DMS53 treated with DMSO at 0.1 percent for 48 hours (cell line): ENCODE data around the gene BTN1A1.
A peak's percentile ranks its signal among the peaks of the same experiment; 100 is the strongest.
"Not testable (repeated sequence)": the region's sequence is repeated elsewhere in the genome, so short reads cannot be mapped to it uniquely, and the experiment has no call there.

ENCODE experiments used
- DNase-seq: peaks from one replicate; lab custom pipeline; 2025; ENCODE audit not compliant: unreplicated experiment; lab: John Stamatoyannopoulos, UW

Gene BTN1A1

GRCh38 chr6:26536571-26537159 is 36.6 kb downstream of the BTN1A1 start:
- peak; percentile 65 for DNase-seq

GRCh38 chr6:26537160-26537845 is 37.2 kb downstream of the BTN1A1 start:
- DNase-seq, result peak; percentile 91

GRCh38 chr6:26537846-26538571 is 37.9 kb downstream of the BTN1A1 start, which contains the start of gene HMGN4:
TSS of gene HMGN4 (plus strand) at chr6:26538366. CDS start at chr6:26545207, 6,841 bp downstream.
- peak; percentile 91 for DNase-seq

- DNase-seq, result no peak
Measured at GRCh38 chr6:26538572-26538902, 38.4 kb downstream of the BTN1A1 start.

- no peak for DNase-seq
Measured at GRCh38 chr6:26539071-26539615, 39.0 kb downstream of the BTN1A1 start.

- no peak for DNase-seq
Measured at GRCh38 chr6:26541579-26541978, 41.5 kb downstream of the BTN1A1 start.

- no peak for DNase-seq
Measured at GRCh38 chr6:26543953-26544352, 43.9 kb downstream of the BTN1A1 start.

- no peak for DNase-seq
Measured at GRCh38 chr6:26544473-26544872, 44.4 kb downstream of the BTN1A1 start.

GRCh38 chr6:26545627-26546026 is 45.5 kb downstream of the BTN1A1 start:
- DNase-seq, result no peak

GRCh38 chr6:26547363-26547762 is 47.3 kb downstream of the BTN1A1 start:
- not testable (repeated sequence) for DNase-seq

GRCh38 chr6:26550250-26550993 is 50.3 kb downstream of the BTN1A1 start:
- DNase-seq, result peak; percentile 64

- DNase-seq, result no peak
Measured at GRCh38 chr6:26552205-26552604, 52.1 kb downstream of the BTN1A1 start.

- DNase-seq, result peak; percentile 56
Measured at GRCh38 chr6:26552640-26553188, 52.6 kb downstream of the BTN1A1 start.

GRCh38 chr6:26553264-26553634 is 53.1 kb downstream of the BTN1A1 start:
- peak; percentile 63 for DNase-seq

GRCh38 chr6:26553635-26554446 is 53.7 kb downstream of the BTN1A1 start:
- DNase-seq, result peak; percentile 80

GRCh38 chr6:26554447-26554696 is 54.3 kb downstream of the BTN1A1 start:
- DNase-seq, result no peak

- peak; percentile 63 for DNase-seq
Measured at GRCh38 chr6:26554697-26555504, 54.8 kb downstream of the BTN1A1 start.

- peak; percentile 44 for DNase-seq
Measured at GRCh38 chr6:26555505-26556262, 55.6 kb downstream of the BTN1A1 start.
